Naive thymus-derived CD8-positive, alpha-beta T cell (primary cell): ENCODE results near the gene PCK2. TPM values are rescaled to one million over a fixed set of nuclear protein-coding genes. Genes with fewer than 3 reads are reported as not detected.
A peak's percentile ranks its signal among the peaks of the same experiment; 100 is the strongest.

Experiments
- ATAC-seq, 2 donors: fragments of 150-1000 bp; cut with Tn5 transposase in 1 of 2; sonication (Bioruptor Pico), chemical (Tn5 transposase) in 1 of 2; 1 replicate in 1 of 2; 2 replicates in 1 of 2; pipeline ENCODE4 v1.10.0; 2021; ENCODE audit warnings: mild to moderate bottlenecking in 2 of 2, moderate library complexity in 2 of 2
- POLR2A ChIA-PET: fragments of 350-600 bp; sonication (Branson Sonifier 250); formaldehyde crosslinking; loops from one replicate; lab custom pipeline; 2021; ENCODE audit warnings: antibody characterized with exemption; lab: Charles Lee
- DNase-seq, 10 donors: peaks; one replicate each; pipeline versions ENCODE4 v3.0.0 to v3.0.0-alpha.2; 2020 to 2022
- H3K27ac Mint-ChIP-seq, 10 donors: one replicate each; pipeline ENCODE4 v1.8.0; 2020 to 2022; ENCODE audit warnings: mild to moderate bottlenecking in 10 of 10, mixed read lengths in 10 of 10, moderate library complexity in 4 of 10, inconsistent platforms in 1 of 10
- H3K27me3 Mint-ChIP-seq, 5 donors: one replicate each; pipeline ENCODE4 v1.8.0; 2021 to 2022; ENCODE audit warnings: mixed read lengths in 5 of 5
- H3K36me3 Mint-ChIP-seq, 3 donors: one replicate each; pipeline ENCODE4 v1.8.0; 2020 to 2022; ENCODE audit warnings: mixed read lengths in 3 of 3, mild to moderate bottlenecking in 2 of 3, inconsistent platforms in 1 of 3
- H3K4me1 Mint-ChIP-seq, 4 donors: one replicate each; pipeline ENCODE4 v1.8.0; 2021 to 2022; ENCODE audit warnings: mixed read lengths in 4 of 4
- H3K4me3 Mint-ChIP-seq, 10 donors: one replicate each; pipeline ENCODE4 v1.8.0; 2020 to 2022; ENCODE audit warnings: mild to moderate bottlenecking in 10 of 10, mixed read lengths in 10 of 10, moderate library complexity in 6 of 10, inconsistent platforms in 1 of 10
- H3K9me3 Mint-ChIP-seq, 9 donors: one replicate each; pipeline ENCODE4 v1.8.0; 2020 to 2022; ENCODE audit warnings: mixed read lengths in 9 of 9, mild to moderate bottlenecking in 3 of 9, inconsistent platforms in 1 of 9, moderate library complexity in 1 of 9
- polyA plus RNA-seq, 3 donors: library from polyadenylated mRNA; unstranded; fragments of 300-500 nt; fragmentation: Illumina TruSeq; gene quantifications; one replicate each; pipeline ENCODE4 v1.2.3, GENCODE V29; 2021
- total RNA-seq, 8 experiments: library from RNA in 2 of 8; stranded (reverse) in 2 of 8; gene quantifications; one replicate each; pipeline ENCODE4 v1.2.3 and lab custom pipeline; 2021 to 2026

Gene PCK2
- total and polyA plus RNA-seq, 5 experiments from 2014 or later: 8.6 to 17.4 (median 11.6) TPM

DNA sequence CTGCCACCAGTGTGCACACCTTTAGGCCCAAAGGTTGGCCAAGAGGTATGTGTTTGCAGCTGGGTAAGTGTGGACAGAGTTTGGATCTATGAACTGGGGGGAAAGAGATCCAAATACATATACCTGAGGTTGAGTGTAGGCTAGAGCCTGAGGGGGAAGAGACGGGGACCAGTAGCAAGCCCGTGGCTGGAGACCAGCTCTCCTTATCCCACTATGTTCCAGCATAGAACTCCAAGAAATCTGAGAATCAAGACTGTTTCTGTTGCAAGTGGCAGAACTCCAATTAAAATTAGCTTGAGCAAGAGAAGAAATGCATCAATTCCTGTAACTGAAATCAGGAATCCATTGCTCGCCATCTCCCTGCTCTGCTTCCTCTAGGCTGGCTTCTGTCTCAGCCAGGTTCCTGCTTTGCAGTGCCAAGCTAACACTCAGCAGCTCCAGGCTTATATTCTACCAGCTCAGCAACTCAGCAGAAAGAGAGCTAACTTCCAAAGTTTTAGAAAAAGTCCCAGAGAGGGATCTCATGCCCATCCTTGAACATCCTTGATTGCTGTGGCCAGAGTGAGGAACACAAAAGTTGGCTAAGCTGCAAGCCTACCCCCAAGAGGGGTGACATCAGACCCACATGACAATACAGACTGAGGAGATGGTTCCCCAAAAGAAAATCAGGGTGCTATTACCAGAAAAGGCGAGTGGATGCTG is 1.5 kb upstream of the PCK2 start:
- ATAC-seq (no peak), DNase-seq (no peak)
- peak overlapping the region in 9 of 10 donors; percentile 73 to 99 (median 93) for H3K27ac Mint-ChIP-seq
- peaks cover 29 to 40% (median 34%) of the 10 kb centered on the region in 4 donors for H3K4me1 Mint-ChIP-seq
- H3K9me3 Mint-ChIP-seq: no peaks in the 10 kb centered on the region
- POLR2A ChIA-PET: interaction anchor here (0.9 to 6.1 kb wide), 7 partner anchors 12 to 41 kb away, joined by 3 to 50 read pairs (median 8); partner anchors contain the start of genes CARMIL3, DCAF11 and NRL
- H3K27me3 Mint-ChIP-seq: no peaks in the 10 kb centered on the region
- peak overlapping the region; percentile 95 to 99 (median 98) for H3K4me3 Mint-ChIP-seq
- peaks cover 0 to 2% (median 0%) of the 10 kb centered on the region in 3 donors for H3K36me3 Mint-ChIP-seq

DNA sequence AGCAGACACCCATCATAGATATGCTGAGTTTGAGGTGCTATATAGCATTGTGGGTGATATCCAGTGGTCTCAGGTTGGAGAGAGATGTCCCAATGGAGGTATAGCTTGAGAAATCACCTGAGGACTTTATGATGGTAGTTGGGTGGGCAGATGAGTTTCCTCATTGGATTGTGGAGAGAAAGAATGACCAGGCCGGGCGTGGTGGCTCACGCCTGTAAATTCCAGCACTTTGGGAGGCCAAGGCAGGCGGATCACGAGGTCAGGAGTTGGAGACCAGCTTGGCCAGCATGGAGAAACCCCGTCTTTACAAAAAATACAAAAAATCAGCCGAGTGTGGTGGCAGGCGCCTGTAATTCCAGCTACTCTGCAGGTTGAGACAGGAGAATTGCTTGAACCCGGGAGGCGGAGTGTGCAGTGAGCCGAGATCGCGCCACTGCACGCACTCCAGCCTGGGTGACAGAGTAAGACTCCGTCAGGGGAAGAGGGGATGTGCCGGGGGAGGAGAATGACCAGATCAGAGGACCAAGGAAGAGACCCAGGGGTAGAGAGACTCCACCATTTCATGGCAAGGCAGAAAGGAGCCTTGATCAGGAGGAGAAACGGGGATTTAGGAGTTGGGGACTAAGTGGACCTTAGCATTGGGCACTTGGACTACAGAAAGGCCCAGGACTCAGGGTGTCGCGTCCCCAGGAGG is 757 bp upstream of the PCK2 start:
- ATAC-seq: no peak
- peaks cover 0 to 7% (median 0%) of the 10 kb centered on the region in 3 donors for H3K36me3 Mint-ChIP-seq

DNA sequence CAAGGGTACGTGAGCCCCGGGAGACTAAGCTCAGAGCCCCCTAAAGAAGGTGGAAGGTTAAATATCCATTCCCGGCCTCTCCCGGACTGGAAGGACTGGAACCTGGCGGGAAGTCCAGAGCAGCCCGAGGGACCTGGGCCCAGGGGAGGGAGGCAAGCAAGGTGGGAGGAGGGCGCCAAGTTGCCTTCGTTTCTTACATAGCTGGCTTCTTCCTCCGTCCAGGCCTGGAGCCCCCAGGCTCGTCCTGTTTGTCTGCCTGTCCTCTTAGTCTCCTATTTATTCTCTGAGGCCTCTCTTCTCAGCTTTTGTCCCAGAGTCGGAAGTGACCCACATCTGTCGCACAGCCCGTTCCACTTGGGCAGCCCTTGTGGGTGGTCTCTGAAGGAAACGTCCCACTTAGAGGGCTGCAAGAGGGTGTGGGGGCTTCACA is 745 bp downstream of the PCK2 start:
- POLR2A ChIA-PET: interaction anchor here (0.6 to 6.1 kb wide), 15 partner anchors 10 to 335 kb away, joined by 3 to 50 read pairs (median 4); partner anchors contain the start of genes CARMIL3, DCAF11, EMC9 and KHNYN

More for the DNA sequence above, 757 bp upstream of the PCK2 start:
- no peaks in the 10 kb centered on the region for H3K9me3 Mint-ChIP-seq
- H3K27ac Mint-ChIP-seq: peak overlapping the region; percentile 73 to 99 (median 92)
- no peaks in the 10 kb centered on the region for H3K27me3 Mint-ChIP-seq
- no peak for DNase-seq
- peak overlapping the region; percentile 95 to 99 (median 98) for H3K4me3 Mint-ChIP-seq
- H3K4me1 Mint-ChIP-seq: peaks cover 29 to 40% (median 34%) of the 10 kb centered on the region in 4 donors
- POLR2A ChIA-PET: interaction anchor here (0.6 to 6.1 kb wide), 16 partner anchors 12 to 178 kb away, joined by 3 to 50 read pairs (median 6); partner anchors contain the start of genes CARMIL3, DCAF11, IRF9 and NRL

DNA sequence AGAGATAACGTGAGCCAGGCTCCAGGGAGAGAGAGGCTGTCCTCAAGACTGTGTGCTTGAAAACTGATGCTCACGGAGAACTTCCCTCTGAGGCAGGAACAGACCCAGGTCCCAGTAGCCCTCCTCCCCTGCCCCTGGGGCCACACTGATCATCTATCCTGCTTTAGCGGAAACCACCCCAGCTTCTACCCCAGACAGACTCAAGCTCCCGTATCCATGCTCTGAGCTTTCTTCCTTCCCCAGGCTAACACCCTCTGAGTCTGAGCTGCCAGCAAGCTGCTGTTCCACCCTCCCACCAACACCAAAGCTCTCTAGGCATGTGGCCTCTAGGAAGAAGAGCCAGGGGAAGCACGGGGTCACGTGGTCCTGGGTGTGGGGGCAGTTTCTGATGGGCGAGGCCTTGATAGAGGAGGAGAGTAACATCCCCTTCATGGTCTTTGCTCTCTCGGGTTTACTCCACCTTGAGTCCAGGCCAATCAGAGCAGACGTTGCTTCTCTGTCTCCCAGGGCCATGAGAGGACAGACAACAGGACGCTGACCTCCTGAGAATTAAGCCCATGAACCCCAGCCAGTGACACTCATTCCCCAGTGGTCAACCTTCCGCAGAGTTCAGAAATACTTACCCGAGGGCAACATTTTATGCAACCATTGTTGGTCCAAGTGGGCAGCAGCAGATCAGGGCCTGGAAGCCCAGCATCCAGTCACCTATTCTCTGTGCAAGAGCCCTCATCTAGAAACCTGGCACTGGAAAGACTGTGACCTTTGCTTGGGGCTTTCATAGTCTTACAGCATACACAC is 1.4 kb downstream of the PCK2 start:
- peaks cover 25 to 42% (median 34%) of the 10 kb centered on the region in 4 donors for H3K4me1 Mint-ChIP-seq
- peaks cover 0 to 18% (median 2%) of the 10 kb centered on the region in 3 donors for H3K36me3 Mint-ChIP-seq
- peak in 2 of 10 donors; percentile 17 to 19 for DNase-seq
- ATAC-seq: peak in 1 of 2 donors; percentile 9
- POLR2A ChIA-PET: interaction anchor here (0.6 to 6.1 kb wide), 15 partner anchors 9 to 335 kb away, joined by 3 to 50 read pairs (median 4); partner anchors contain the start of genes CARMIL3, DCAF11, EMC9 and KHNYN
- peak overlapping the region; percentile 95 to 99 (median 98) for H3K4me3 Mint-ChIP-seq
- H3K27me3 Mint-ChIP-seq: no peaks in the 10 kb centered on the region
- peak overlapping the region; percentile 93 to 99 (median 97) for H3K27ac Mint-ChIP-seq
- H3K9me3 Mint-ChIP-seq: no peaks in the 10 kb centered on the region

More for the DNA sequence above, 745 bp downstream of the PCK2 start:
- Mint-ChIP-seq H3K4me3 (peak overlapping the region; percentile 95 to 99 (median 98)), H3K4me1 (peaks cover 27 to 42% (median 36%) of the 10 kb centered on the region in 4 donors), H3K36me3 (peaks cover 0 to 12% (median 2%) of the 10 kb centered on the region in 3 donors), H3K27ac (peak overlapping the region; percentile 93 to 99 (median 97)), H3K9me3 (no peaks in the 10 kb centered on the region), H3K27me3 (no peaks in the 10 kb centered on the region)
- peak in 1 of 10 donors; percentile 7 for DNase-seq
- ATAC-seq: peak; percentile 4

DNA sequence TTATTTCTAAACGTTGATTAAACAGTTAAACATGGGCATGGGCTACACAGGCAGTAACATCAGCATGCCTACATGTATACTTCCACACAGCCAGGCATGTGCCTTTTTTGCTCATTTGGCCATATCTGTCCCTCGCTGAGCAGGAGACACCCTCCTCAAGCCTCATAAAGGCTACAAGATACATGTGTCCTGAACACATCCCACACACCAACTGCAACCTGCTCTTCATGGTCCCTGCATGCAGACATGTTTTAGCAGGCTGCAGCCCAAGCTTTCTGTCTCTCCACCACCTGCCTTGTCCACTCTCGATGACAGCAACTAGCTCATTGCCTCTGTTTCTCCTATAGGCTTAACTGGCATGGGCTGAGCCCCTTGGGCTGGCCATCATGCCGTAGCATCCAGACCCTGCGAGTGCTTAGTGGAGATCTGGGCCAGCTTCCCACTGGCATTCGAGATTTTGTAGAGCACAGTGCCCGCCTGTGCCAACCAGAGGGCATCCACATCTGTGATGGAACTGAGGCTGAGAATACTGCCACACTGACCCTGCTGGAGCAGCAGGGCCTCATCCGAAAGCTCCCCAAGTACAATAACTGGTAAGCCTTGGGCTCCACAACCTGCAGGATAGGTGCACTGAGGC is 2.6 kb downstream of the PCK2 start:
- H3K36me3 Mint-ChIP-seq: peaks cover 0 to 24% (median 2%) of the 10 kb centered on the region in 3 donors
- H3K27me3 Mint-ChIP-seq: no peaks in the 10 kb centered on the region
- no peak for DNase-seq
- no peak for ATAC-seq
- H3K4me1 Mint-ChIP-seq: peaks cover 24 to 38% (median 30%) of the 10 kb centered on the region in 4 donors
- peak overlapping the region in 7 of 10 donors; percentile 13 to 75 (median 57) for H3K4me3 Mint-ChIP-seq
- no peaks in the 10 kb centered on the region for H3K9me3 Mint-ChIP-seq
- POLR2A ChIA-PET: interaction anchor here (0.6 to 6.1 kb wide), 6 partner anchors 12 to 51 kb away, joined by 3 to 50 read pairs (median 8); partner anchors contain the start of genes DCAF11 and NRL
- H3K27ac Mint-ChIP-seq: peak overlapping the region in 7 of 10 donors; percentile 15 to 72 (median 32)

DNA sequence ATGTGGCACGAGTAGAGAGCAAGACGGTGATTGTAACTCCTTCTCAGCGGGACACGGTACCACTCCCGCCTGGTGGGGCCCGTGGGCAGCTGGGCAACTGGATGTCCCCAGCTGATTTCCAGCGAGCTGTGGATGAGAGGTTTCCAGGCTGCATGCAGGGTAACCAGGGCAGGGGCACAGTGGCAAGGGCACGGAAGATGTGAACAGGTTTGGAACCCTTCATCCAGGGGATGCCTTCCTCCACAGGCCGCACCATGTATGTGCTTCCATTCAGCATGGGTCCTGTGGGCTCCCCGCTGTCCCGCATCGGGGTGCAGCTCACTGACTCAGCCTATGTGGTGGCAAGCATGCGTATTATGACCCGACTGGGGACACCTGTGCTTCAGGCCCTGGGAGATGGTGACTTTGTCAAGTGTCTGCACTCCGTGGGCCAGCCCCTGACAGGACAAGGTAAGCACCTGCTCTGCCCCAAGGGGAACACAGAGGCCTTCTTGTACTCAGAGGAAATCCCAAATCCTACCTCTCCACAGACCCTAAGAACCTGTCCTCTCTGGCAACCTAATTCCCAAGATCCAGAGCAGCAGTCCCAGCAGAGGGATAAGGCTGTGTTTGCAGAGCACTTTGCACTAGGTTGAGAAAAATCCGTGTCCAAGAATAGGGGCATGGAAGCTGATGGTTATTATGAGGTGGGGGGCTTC is 4.3 kb downstream of the PCK2 start:
- Mint-ChIP-seq H3K27ac (peak overlapping the region in 1 of 10 donors; percentile 11), H3K4me1 (peaks cover 22 to 31% (median 26%) of the 10 kb centered on the region in 4 donors), H3K36me3 (peaks cover 0 to 28% (median 12%) of the 10 kb centered on the region in 3 donors), H3K9me3 (no peaks in the 10 kb centered on the region), H3K27me3 (no peaks in the 10 kb centered on the region), H3K4me3 (peak overlapping the region in 1 of 10 donors; percentile 4)
- ATAC-seq: no peak
- POLR2A ChIA-PET: interaction anchor here (0.6 kb wide), 2 partner anchors 29 to 113 kb away, joined by 3 to 4 read pairs; no protein-coding TSS in a partner anchor
- DNase-seq: no peak

DNA sequence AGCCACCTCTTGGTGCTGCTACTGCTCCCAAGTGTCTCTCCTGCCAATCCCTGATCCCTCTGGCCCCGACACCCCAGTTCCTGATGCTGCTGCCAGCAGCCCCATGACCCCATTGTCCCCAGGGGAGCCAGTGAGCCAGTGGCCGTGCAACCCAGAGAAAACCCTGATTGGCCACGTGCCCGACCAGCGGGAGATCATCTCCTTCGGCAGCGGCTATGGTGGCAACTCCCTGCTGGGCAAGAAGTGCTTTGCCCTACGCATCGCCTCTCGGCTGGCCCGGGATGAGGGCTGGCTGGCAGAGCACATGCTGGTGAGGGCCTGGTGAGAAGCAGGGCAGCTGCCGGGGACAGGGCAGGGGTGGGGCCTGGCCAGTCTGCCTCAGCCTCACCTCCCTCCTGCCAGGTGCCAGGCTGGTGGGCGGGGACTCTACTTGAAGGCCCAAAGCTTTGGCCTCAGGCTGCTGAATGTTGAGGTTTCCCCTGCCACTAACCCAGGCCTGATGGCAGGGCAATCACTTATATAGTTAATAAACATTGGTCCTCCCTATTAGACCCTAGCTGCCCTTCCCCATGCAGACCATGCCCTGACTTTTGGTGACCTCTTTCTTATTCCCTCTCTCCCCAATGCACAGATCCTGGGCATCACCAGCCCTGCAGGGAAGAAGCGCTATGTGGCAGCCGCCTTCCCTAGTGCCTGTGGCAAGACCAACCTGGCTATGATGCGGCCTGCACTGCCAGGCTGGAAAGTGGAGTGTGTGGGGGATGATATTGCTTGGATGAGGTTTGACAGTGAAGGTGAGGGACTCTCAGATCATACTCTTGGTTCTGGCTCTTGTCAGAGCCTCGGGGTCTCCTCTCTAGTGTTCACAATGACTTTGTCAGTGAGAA is 5.1 kb downstream of the PCK2 start:
- ATAC-seq (no peak), DNase-seq (no peak)
- Mint-ChIP-seq H3K4me3 (no peak overlapping the region), H3K27me3 (no peaks in the 10 kb centered on the region), H3K9me3 (no peaks in the 10 kb centered on the region), H3K4me1 (peaks cover 18 to 26% (median 24%) of the 10 kb centered on the region in 4 donors), H3K27ac (peak overlapping the region in 3 of 10 donors; percentile 21 to 87 (median 29)), H3K36me3 (peaks cover 0 to 28% (median 18%) of the 10 kb centered on the region in 3 donors)
- POLR2A ChIA-PET: no interaction called here

DNA sequence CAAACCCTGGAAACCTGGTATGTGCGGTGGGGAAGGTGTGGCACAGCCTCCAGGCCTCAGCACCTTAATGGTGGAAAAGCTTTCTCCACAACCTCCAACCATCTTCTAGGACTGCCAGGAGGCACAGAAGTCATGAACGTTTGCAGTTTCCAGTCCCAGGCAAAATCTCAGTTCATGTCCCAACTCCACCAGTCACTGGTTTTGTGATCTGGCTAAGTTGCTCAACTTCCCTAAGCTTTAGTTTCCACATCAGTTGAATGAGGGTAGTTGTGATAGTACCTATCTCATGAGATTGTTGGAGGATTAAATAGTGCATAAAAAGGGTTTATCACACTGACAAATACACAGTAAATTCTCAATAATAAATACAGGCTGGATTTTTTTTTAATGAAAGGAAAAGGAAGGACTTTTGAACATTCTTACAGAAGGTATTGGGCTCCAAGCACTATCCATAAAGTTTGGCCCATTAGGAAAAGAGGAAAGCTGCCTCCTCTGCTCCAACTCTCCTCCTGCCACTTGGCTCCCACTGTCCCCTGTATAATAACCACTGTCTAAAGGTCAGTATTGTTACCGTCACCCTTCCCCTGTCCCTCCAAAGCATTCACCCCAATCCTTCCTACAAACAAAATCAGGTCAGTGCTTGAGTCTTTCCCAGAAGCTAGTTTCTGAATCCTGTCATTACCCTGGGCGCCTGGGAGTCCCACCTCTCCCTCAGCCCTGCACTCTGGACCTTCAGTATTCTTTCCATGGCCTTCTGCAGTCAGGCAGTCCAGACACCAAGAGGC is 6.3 kb downstream of the PCK2 start:
- no peaks in the 10 kb centered on the region for H3K9me3 Mint-ChIP-seq
- DNase-seq: no peak
- H3K4me1 Mint-ChIP-seq: peaks cover 10 to 19% (median 15%) of the 10 kb centered on the region in 4 donors
- H3K4me3 Mint-ChIP-seq: no peak overlapping the region
- no peak for ATAC-seq
- POLR2A ChIA-PET: interaction anchor here (0.6 to 2.6 kb wide), 3 partner anchors 8 to 241 kb away, joined by 3 to 10 read pairs (median 3); no protein-coding TSS in a partner anchor
- H3K27ac Mint-ChIP-seq: no peak overlapping the region
- no peaks in the 10 kb centered on the region for H3K27me3 Mint-ChIP-seq
- peaks cover 4 to 31% (median 26%) of the 10 kb centered on the region in 3 donors for H3K36me3 Mint-ChIP-seq

DNA sequence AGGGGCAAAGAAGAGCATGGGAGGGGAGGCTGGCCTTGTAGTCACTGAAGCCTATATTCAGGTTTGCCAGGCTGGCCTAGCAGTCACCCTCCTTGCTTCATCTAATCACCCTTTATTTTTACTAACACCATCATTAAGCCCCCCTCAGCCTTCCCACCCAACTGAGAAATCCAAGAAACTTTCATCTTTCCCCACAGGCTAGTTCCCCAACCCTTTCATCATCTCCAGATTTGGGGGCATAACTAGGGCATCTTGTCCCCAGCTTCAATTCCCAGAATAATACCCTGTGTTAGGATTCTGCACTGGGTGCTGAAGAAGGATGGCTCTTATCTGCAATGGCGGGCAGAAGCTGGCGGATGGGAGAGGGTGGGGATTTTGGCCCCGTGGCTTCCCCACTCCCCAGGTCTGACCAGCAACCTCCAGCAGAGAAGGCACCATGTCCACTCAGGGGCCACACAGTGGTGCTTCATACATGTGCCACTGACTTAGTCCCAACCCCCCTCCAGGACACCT is 6.9 kb downstream of the PCK2 start:
- Mint-ChIP-seq H3K4me1 (peaks cover 5 to 14% (median 10%) of the 10 kb centered on the region in 4 donors), H3K27ac (no peak overlapping the region), H3K4me3 (no peak overlapping the region), H3K27me3 (no peaks in the 10 kb centered on the region), H3K36me3 (peaks cover 4 to 31% (median 26%) of the 10 kb centered on the region in 3 donors), H3K9me3 (no peaks in the 10 kb centered on the region)
- ATAC-seq: no peak
- no peak for DNase-seq
- POLR2A ChIA-PET: interaction anchor here (0.7 to 2.6 kb wide), 2 partner anchors 8 to 21 kb away, joined by 3 to 10 read pairs; no protein-coding TSS in a partner anchor
